ENCODE results near the gene FANCM. TPM values are rescaled to one million over a fixed set of nuclear protein-coding genes. Genes with fewer than 3 reads are reported as not detected.

Gene FANCM
- total and polyA plus RNA-seq, 2 donors (not counting 3 experiments of a cell fraction or from before 2014, with no cell fraction given): 2.2 to 13.7 TPM

DNA sequence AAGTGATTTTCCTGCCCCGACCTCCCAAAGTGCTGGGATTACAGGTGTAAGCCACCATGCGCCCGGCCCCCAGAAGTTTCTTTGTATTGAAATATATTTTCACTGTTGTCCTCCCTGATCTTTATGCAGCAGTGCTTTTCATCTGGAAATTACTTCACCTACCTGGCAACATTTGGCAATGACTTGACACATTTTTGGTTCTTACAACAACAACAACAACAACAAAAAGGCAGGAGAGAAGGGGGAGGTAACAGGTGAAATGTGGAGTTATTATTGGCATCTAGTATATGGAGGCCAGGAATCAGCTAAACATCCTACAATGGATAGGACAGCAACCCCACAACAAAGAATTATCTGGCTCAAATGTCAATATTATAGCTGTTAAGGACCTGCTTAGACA, 13.9 kb downstream of the FANCM start:
- TF ChIP-seq MYC (IDR thresholded peaks at IDR 0.05; ENCODE audit: low read depth, low read length): no peak
- TF ChIP-seq POLR2AphosphoS5 (IDR thresholded peaks at IDR 0.05; ENCODE audit: insufficient read depth, low read depth, low read length): no peak
- no peak for TF ChIP-seq FOS (IDR thresholded peaks at IDR 0.05; ENCODE audit: borderline replicate concordance, insufficient read depth, low read length)
- TF ChIP-seq GATA2 (IDR thresholded peaks at IDR 0.05; ENCODE audit: insufficient read depth, insufficient read length, low read depth, low read length): no peak
- TF ChIP-seq POLR2A (IDR thresholded peaks at IDR 0.05; ENCODE audit: low read depth, low read length): no peak
- no peak for TF ChIP-seq JUN (IDR thresholded peaks at IDR 0.05; ENCODE audit: borderline replicate concordance, insufficient read depth, insufficient read length, low read depth)
- H3K4me3 ChIP-seq (replicated peaks in 1 of 3; ENCODE audit: insufficient read depth in 1 of 3, low read depth in 1 of 3, low read length in 3 of 3): no peak overlapping the region
- DNase-seq (ENCODE audit: low read depth, low spot score): no peak
- POLR2A ChIA-PET: no interaction called here
- no peaks in the 10 kb centered on the region for H3K9me3 ChIP-seq (replicated peaks; ENCODE audit: control insufficient read depth, insufficient read depth, low read length)
- intact Hi-C loops (cut with micrococcal nuclease) (no loop called here), dilution Hi-C loops (cut with MboI; ENCODE audit: extremely low pct_ligation_motif_present, low sequenced_read_pairs) (no loop called here)
- no peaks in the 10 kb centered on the region for H4K20me1 ChIP-seq (replicated peaks; ENCODE audit: control insufficient read depth, extremely low read depth, insufficient read depth, low read length)
- H3K9ac ChIP-seq (replicated peaks; ENCODE audit: extremely low read depth, insufficient read depth, low read length): no peak overlapping the region
- H3K27me3 ChIP-seq (ENCODE audit: control insufficient read depth in 2 of 2, insufficient read depth in 2 of 2, low read length in 2 of 2): no peaks in the 10 kb centered on the region
- no peak for FAIRE-seq
- BruUV-seq (replicated peaks): no TSS peak
- H2AFZ ChIP-seq (ENCODE audit: low read depth, low read length): no peak overlapping the region
- H3K79me2 ChIP-seq (ENCODE audit: control insufficient read depth, insufficient read depth, low read length): peaks cover 6% of the 10 kb centered on the region
- CTCF ChIA-PET: interaction anchor here (1.6 to 2.0 kb wide), 2 partner anchors 9 to 104 kb away, joined by 3 to 7 read pairs; partner anchors contain the start of gene MIS18BP1
- H3K9me1 ChIP-seq (replicated peaks; ENCODE audit: control insufficient read depth, extremely low read depth, insufficient read depth, low read length): no peaks in the 10 kb centered on the region
- no peak overlapping the region for H3K4me2 ChIP-seq (ENCODE audit: insufficient read depth, low read length)
- no peaks in the 10 kb centered on the region for H3K36me3 ChIP-seq (ENCODE audit: control insufficient read depth in 2 of 2, extremely low read depth in 1 of 2, insufficient read depth in 2 of 2, low read length in 2 of 2)
- H3K4me1 ChIP-seq (ENCODE audit: control insufficient read depth, extremely low read depth, insufficient read depth, low read length): no peaks in the 10 kb centered on the region
- H3K27ac ChIP-seq (ENCODE audit: insufficient read depth, low read depth, low read length): no peak overlapping the region

DNA sequence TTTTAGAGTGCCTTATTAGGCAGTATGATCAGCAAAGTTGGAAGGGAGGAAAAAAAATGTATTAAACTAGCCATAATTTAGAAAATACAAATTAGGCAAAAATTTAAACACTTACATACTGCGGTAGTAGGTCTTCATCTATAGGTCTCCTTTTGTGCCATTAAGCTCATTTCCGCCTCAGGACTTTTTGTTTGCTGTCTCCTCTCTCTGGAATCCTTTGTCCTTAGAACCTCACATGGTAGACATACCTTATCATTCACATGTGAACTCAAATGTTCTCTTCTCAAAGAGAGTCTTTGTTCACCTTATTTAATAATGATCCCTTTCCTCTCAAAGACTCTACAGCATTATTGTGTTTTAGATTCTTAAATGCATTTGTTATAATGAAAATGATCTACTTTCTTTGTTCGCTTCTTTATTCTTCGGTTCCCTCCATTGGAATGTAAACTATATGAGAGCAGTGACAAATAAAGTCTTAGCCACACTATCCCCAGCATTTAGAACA, 14.7 kb downstream of the FANCM start:
- Histone ChIP-seq H3K36me3 (ENCODE audit: control insufficient read depth in 2 of 2, extremely low read depth in 1 of 2, insufficient read depth in 2 of 2, low read length in 2 of 2) (no peaks in the 10 kb centered on the region), H2AFZ (ENCODE audit: low read depth, low read length) (no peak overlapping the region), H3K79me2 (ENCODE audit: control insufficient read depth, insufficient read depth, low read length) (peaks cover 6% of the 10 kb centered on the region), H3K4me2 (ENCODE audit: insufficient read depth, low read length) (no peak overlapping the region), H3K9me3 (replicated peaks; ENCODE audit: control insufficient read depth, insufficient read depth, low read length) (no peaks in the 10 kb centered on the region), H3K4me1 (ENCODE audit: control insufficient read depth, extremely low read depth, insufficient read depth, low read length) (no peaks in the 10 kb centered on the region), H3K27me3 (ENCODE audit: control insufficient read depth in 2 of 2, insufficient read depth in 2 of 2, low read length in 2 of 2) (no peaks in the 10 kb centered on the region), H4K20me1 (replicated peaks; ENCODE audit: control insufficient read depth, extremely low read depth, insufficient read depth, low read length) (no peaks in the 10 kb centered on the region), H3K9ac (replicated peaks; ENCODE audit: extremely low read depth, insufficient read depth, low read length) (no peak overlapping the region), H3K27ac (ENCODE audit: insufficient read depth, low read depth, low read length) (no peak overlapping the region), H3K9me1 (replicated peaks; ENCODE audit: control insufficient read depth, extremely low read depth, insufficient read depth, low read length) (no peaks in the 10 kb centered on the region), H3K4me3 (replicated peaks in 1 of 3; ENCODE audit: insufficient read depth in 1 of 3, low read depth in 1 of 3, low read length in 3 of 3) (no peak overlapping the region)
- ChIA-PET POLR2A (no interaction called here), CTCF (interaction anchor here (1.6 to 2.0 kb wide), 2 partner anchors 10 to 103 kb away, joined by 3 to 7 read pairs; partner anchors contain the start of gene MIS18BP1)
- FAIRE-seq (no peak), DNase-seq (ENCODE audit: low read depth, low spot score) (no peak)
- BruUV-seq (replicated peaks): no TSS peak
- no peak for TF ChIP-seq POLR2AphosphoS5 (IDR thresholded peaks at IDR 0.05; ENCODE audit: insufficient read depth, low read depth, low read length)
- TF ChIP-seq EZH2 (IDR thresholded peaks at IDR 0.05; ENCODE audit: borderline replicate concordance, low read depth, low read length, severe bottlenecking): no peak
- no peak for TF ChIP-seq GATA2 (IDR thresholded peaks at IDR 0.05; ENCODE audit: insufficient read depth, insufficient read length, low read depth, low read length)
- no peak for TF ChIP-seq MYC (IDR thresholded peaks at IDR 0.05; ENCODE audit: low read depth, low read length)
- TF ChIP-seq FOS (IDR thresholded peaks at IDR 0.05; ENCODE audit: borderline replicate concordance, insufficient read depth, low read length): no peak
- TF ChIP-seq, protein P1, sequence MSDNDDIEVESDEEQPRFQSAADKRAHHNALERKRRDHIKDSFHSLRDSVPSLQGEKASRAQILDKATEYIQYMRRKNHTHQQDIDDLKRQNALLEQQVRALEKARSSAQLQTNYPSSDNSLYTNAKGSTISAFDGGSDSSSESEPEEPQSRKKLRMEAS (IDR thresholded peaks at IDR 0.05; ENCODE audit: insufficient read depth, insufficient read length): no peak
- no peak for TF ChIP-seq JUN (IDR thresholded peaks at IDR 0.05; ENCODE audit: borderline replicate concordance, insufficient read depth, insufficient read length, low read depth)
- intact Hi-C loops (cut with micrococcal nuclease): no loop called here
- dilution Hi-C loops (cut with MboI; ENCODE audit: extremely low pct_ligation_motif_present, low sequenced_read_pairs): no loop called here
